Body of pancreas (tissue), 4 donors: Measurements from ENCODE around the gene SH3TC1.

Source experiments
- POLR2A ChIP-seq, 3 donors: fragments of 450-650 bp; IDR thresholded peaks; one replicate each; pipeline ENCODE4 v1.6.1; 2016; ENCODE audit warnings: antibody characterized with exemption in 3 of 3, mild to moderate bottlenecking in 2 of 3
- TF ChIP-seq, protein P1 (sequence below), 7 experiments: fragments of 450-650 bp in 4 of 7; fragments of 200-600 bp in 3 of 7; sonication (generic) in 3 of 7; IDR thresholded peaks; one replicate each; pipeline ENCODE4 v1.5.1; 2016 to 2019; ENCODE audit warnings: antibody characterized with exemption in 7 of 7

DNA sequence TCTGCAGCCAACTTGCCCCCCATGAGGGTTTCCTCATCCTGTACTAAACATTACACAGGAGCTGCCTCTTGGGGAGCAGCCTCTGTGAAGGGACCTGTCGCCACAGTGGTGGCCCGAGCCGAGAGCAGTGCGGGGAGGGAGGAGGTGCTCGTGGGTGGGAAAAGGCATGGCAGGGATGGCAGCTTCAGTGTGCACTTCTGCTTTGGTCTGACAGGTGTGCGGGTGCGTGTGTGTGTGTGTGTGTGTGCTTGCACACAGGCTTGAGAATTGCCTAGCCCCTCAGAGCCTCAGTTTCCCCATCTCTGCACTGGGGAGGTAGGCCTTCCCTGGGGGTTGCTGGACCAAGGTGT lies 3.9 kb downstream of the SH3TC1 start:
- TF ChIP-seq, protein P1, sequence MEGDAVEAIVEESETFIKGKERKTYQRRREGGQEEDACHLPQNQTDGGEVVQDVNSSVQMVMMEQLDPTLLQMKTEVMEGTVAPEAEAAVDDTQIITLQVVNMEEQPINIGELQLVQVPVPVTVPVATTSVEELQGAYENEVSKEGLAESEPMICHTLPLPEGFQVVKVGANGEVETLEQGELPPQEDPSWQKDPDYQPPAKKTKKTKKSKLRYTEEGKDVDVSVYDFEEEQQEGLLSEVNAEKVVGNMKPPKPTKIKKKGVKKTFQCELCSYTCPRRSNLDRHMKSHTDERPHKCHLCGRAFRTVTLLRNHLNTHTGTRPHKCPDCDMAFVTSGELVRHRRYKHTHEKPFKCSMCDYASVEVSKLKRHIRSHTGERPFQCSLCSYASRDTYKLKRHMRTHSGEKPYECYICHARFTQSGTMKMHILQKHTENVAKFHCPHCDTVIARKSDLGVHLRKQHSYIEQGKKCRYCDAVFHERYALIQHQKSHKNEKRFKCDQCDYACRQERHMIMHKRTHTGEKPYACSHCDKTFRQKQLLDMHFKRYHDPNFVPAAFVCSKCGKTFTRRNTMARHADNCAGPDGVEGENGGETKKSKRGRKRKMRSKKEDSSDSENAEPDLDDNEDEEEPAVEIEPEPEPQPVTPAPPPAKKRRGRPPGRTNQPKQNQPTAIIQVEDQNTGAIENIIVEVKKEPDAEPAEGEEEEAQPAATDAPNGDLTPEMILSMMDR (IDR thresholded peaks at IDR 0.05) = no peak
- TF ChIP-seq POLR2A (IDR thresholded peaks at IDR 0.05) = no peak
